HG03095 (cell line): Measurements from ENCODE around the gene FZD8.
"Not testable (repeated sequence)": the region's sequence is repeated elsewhere in the genome, so short reads cannot be mapped to it uniquely, and the experiment has no call there.

Experiments
- ATAC-seq: cut with Tn5 transposase; IDR thresholded peaks from one replicate; pipeline ENCODE4 v1.9.1; 2021; ENCODE audit warnings: moderate library complexity; ENCODE audit not compliant: unreplicated experiment

The FZD8 gene, protein sequence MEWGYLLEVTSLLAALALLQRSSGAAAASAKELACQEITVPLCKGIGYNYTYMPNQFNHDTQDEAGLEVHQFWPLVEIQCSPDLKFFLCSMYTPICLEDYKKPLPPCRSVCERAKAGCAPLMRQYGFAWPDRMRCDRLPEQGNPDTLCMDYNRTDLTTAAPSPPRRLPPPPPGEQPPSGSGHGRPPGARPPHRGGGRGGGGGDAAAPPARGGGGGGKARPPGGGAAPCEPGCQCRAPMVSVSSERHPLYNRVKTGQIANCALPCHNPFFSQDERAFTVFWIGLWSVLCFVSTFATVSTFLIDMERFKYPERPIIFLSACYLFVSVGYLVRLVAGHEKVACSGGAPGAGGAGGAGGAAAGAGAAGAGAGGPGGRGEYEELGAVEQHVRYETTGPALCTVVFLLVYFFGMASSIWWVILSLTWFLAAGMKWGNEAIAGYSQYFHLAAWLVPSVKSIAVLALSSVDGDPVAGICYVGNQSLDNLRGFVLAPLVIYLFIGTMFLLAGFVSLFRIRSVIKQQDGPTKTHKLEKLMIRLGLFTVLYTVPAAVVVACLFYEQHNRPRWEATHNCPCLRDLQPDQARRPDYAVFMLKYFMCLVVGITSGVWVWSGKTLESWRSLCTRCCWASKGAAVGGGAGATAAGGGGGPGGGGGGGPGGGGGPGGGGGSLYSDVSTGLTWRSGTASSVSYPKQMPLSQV

GRCh38 chr10:35642035-35642792 lies at the start of gene FZD8:
FZD8 (minus strand) TSS chr10:35642296; CDS start chr10:35641429, 867 bp downstream.
- ATAC-seq = peak; percentile 89

DNA sequence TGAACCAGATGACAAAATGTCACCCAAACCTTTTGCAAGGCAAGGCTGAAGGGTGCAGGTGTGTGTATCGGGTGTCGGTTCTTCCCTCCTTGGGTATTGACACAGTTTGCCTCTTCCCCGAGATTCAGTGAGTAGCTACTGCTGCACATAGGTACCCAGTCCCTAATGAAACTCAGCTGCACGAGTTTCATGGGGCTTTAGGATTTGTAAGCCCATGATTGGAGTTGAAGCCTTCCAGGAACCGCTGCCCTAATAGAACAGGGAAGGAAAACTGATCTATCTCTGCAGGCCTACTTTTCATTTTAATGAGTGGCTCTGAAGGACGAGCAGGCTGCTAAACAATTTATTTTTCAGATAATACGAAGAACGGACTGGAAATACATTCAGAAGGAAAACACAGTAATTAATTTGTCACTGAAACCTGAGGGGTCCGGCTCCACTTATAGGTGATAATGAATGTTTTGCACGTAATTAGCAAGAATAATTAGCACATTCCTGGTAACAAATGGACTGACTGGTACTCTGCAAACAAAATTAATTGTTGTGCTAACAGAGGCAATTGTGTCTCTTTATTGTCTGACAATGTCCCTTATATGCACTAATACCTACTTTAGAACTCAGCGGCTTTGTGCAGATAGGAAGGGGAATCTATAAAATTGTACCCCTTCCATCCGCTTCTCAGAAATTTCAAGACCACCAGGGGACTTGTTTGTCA lies 49.6 kb upstream of the FZD8 start:
- ATAC-seq = no peak

- no peak for ATAC-seq
These were observed 48.4 kb upstream of the FZD8 start for GRCh38 chr10:35690534-35690933.

DNA sequence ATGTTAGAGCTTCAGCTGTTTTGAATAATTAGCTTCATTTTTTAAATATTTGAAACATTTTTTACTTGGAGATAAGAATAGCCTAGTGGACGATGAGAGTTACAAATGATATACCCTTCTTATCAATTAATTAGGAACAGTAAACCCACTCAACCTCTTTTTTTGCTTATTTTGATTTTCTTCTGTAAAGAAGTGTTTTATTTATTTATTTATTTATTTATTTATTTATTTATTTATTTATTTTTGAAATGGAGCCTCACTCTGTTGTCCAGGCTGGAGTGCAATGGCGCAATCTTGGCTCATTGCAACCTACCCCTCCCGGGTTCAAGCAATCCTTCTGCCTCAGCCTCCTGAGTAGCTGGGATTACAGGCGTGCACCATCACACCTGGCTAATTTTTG lies 43.8 kb upstream of the FZD8 start:
- not testable (repeated sequence) for ATAC-seq

- ATAC-seq = no peak
These were observed 43.3 kb upstream of the FZD8 start for GRCh38 chr10:35685402-35685801.

DNA sequence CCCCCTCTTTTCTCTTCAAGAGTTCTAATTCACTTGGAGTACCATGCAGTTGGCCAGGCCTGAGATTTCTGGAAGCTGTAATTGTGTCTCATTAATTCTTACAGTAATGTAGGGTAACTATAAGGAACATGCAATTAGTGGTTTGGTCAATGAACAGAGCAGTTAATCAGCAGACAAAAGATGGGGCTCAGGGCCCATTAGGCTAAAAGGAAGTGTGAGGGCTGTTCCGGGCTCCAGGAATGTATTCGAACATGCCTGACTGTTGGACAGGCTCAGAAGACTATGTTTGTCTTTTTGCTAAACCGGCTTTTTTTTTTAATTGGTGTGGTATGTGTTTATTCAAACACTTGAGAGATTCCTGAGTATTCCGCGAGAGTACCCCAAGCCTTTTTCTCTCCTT lies 42.5 kb upstream of the FZD8 start:
- no peak for ATAC-seq

GRCh38 chr10:35675846-35676245 lies 33.8 kb upstream of the FZD8 start:
- ATAC-seq = no peak

GRCh38 chr10:35674843-35675242 lies 32.7 kb upstream of the FZD8 start:
- no peak for ATAC-seq

- no peak for ATAC-seq
These were observed 27.0 kb upstream of the FZD8 start for GRCh38 chr10:35668865-35669650.

- ATAC-seq = no peak
These were observed 25.9 kb upstream of the FZD8 start for GRCh38 chr10:35667971-35668370.

GRCh38 chr10:35667270-35667889 lies 25.3 kb upstream of the FZD8 start:
- no peak for ATAC-seq

GRCh38 chr10:35661236-35661635 lies 19.1 kb upstream of the FZD8 start:
- no peak for ATAC-seq

- no peak for ATAC-seq
These were observed 17.4 kb upstream of the FZD8 start for GRCh38 chr10:35659456-35659855.

DNA sequence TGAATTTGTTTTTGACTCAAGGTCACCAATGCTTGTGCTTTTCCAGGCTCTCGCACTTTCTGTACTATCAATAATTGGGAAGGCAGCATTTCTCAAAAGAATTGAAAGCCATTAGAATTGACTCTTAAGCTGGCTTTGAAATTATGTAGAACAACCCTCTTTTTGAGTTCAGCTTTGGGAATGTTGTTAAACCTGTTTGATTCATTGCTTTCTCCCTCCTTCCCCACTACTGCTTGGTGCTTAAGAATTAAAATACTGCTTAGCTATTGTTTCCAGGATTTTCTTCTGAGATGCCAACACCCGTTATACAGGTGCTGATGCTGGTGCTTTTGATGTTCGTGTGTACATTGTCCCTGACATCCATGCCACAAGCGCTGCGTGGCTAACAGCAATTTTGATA lies 15.5 kb upstream of the FZD8 start:
- no peak for ATAC-seq

GRCh38 chr10:35652824-35653223 lies 10.7 kb upstream of the FZD8 start:
- no peak for ATAC-seq

GRCh38 chr10:35650894-35651293 lies 8.8 kb upstream of the FZD8 start:
- no peak for ATAC-seq

DNA sequence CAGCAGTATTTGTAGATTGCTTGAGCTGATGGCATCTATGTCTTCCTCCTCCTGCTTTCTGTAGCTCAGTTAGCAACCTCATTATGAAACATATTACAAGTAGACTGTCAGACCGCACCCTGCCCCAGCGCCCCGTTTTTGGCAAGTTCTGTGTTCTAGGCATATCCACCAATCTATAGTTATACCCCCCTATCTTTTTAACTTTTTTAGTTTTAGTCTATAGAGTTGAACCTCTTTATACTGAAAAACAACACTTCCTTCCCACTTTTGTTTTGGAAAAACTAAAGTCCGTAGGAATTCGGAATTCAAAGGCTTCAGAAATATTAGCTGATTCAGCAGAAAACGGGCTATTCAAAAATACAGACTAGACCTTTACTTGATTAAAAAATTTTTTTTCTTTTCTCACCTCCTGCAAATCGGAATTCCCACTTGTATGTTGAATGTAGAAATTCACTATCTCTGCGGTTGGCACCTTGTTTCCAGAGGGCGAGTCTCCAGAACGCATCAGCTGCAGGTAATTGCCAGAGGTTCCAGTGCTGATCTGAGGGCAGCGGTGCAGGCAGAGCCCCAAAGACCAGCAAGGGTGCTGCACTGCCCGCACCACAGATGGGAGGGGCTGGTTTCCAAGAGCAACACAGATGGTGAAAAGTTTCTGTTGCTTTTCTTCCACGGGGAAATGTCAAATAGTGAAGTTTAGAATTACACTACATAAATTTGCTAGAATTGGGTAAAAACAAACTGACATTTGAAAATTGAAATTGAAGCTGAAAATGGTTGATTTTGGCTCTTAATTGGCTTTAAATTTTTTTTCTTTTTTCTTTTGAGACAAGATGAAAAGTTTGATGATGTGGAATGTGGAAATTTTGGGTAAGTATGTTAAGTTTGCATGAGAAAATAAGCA lies 2.2 kb upstream of the FZD8 start:
- ATAC-seq = no peak

- ATAC-seq = no peak
These were observed 1.3 kb upstream of the FZD8 start for GRCh38 chr10:35643151-35644049.
